GM19328 (cell line): ENCODE results near the gene LAMB4.

Experiments
- ATAC-seq: cut with Tn5 transposase; IDR thresholded peaks from one replicate; pipeline ENCODE4 v1.9.1; 2021; ENCODE audit warnings: mild to moderate bottlenecking, moderate library complexity; ENCODE audit not compliant: unreplicated experiment

The LAMB4 gene

DNA sequence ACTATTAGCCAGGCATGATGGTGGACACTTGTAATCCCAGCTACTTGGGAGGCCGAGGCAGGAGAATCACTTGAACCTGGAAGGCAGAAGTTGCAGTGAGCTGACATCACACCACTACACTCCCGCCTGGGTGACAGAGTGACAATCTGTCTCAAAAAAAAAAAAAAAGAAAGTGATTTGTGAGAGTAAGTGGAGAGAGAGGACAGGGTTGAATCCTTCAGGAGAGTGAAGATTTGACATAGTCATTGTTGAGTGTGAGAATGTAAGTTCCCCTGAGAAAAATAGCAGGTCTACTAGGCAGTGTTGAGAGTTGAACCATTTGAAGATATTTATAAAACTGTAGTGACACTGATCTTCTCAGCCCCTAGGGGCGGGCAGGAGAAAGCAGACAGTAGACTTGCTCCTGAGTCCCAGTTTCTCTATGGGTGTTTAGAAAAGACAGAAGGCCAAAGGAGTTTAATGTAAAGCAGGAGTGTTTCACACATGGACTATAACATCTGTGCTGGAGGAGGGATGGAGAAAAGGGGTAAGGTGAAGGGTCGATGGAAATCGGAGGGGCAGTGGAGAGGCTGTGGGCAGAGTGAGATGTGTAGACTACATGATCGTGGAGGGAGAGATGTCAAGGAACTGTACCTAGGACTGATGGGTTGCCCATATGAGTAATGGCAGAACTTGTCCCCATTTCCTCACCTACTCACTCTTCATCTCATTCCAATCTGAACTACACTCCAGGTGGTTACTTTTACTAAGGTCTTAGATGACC, 13.7 kb upstream of the LAMB4 start:
- no peak for ATAC-seq

GRCh38 chr7:108142675-108143259, 12.6 kb upstream of the LAMB4 start:
- no peak for ATAC-seq

GRCh38 chr7:108142180-108142579, 12.0 kb upstream of the LAMB4 start:
- ATAC-seq, result no peak

DNA sequence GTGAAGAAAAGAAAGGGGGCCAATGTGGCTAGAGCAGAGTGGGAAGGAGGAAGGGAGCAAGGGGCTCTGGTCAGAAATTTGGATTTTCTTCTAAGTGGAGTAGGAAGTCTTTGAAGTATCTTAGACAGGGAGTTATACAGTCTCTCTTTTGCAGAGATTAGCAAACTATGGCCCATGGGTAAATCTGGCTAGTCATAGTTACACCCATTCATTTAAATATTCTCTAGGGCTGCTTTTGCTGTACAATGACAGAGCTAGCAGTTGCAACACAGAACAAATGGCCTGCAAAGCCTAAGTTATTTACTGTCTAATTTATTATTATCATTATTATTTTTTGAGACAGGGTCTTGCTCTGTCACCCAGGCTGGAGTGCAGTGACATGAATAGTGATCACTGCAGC, 10.5 kb upstream of the LAMB4 start:
- no peak for ATAC-seq

DNA sequence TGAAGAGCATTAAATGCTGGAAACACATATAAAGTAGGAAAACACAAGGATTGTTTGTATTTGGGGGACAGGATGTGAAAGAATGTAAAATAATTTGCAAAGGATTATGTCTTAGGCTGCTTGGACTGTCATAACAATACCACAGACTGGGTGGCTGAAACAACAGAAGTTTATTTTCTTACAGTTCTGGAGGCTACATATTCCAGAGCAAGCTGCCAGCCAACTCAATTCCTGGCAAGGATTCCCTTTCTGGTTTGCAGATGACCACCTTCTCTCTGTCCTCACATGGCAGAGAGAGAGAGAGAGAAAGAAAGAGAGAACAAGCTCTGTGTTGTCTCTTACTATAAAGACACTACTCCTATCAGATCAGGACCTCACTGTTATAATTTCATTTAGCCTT, 8.8 kb upstream of the LAMB4 start:
- ATAC-seq, result no peak

DNA sequence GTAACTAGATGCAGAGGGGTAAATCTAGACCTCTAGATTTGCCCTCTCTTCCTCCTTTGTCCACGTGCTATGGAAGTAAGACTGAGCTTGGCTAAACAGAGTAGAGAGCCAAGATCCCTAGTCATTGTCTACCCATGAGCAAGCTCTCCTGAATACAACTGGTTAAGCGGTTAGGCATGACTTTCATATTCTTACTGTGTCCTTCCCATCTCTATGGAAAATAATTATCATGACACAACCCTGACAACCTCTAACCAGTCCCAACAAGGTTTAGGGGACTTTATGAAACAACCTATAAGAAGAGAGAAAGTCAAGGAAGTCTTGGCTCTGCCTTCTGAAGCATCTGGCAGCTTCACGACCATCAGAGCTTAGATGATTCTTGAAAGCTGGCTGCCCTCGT, 7.8 kb upstream of the LAMB4 start:
- ATAC-seq, result no peak

DNA sequence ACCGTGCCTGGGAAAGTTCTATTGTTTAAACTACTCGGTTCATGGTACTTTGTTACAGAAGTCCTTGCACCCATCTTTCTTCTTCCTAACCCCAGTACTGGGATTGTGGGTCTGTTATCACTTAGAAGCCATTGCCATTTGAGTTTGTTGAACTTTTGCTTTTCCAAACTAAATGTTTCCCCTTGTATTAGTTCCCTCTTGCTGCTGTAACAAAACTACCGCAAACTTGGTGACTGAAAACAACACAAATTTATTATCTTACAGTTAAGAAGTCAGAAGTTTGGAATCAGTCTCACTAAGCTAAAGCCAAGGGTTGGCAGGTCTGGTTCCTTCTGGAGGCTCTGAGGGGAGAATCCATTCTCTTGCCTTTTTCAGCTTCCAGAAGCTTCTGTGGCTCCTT, 6.9 kb upstream of the LAMB4 start:
- ATAC-seq, result no peak

GRCh38 chr7:108136191-108136688, 6.1 kb upstream of the LAMB4 start:
- peak; percentile 36 for ATAC-seq

GRCh38 chr7:108135446-108136190, 5.5 kb upstream of the LAMB4 start:
- ATAC-seq, result peak; percentile 98

GRCh38 chr7:108134486-108134885, 4.3 kb upstream of the LAMB4 start:
- ATAC-seq, result no peak

DNA sequence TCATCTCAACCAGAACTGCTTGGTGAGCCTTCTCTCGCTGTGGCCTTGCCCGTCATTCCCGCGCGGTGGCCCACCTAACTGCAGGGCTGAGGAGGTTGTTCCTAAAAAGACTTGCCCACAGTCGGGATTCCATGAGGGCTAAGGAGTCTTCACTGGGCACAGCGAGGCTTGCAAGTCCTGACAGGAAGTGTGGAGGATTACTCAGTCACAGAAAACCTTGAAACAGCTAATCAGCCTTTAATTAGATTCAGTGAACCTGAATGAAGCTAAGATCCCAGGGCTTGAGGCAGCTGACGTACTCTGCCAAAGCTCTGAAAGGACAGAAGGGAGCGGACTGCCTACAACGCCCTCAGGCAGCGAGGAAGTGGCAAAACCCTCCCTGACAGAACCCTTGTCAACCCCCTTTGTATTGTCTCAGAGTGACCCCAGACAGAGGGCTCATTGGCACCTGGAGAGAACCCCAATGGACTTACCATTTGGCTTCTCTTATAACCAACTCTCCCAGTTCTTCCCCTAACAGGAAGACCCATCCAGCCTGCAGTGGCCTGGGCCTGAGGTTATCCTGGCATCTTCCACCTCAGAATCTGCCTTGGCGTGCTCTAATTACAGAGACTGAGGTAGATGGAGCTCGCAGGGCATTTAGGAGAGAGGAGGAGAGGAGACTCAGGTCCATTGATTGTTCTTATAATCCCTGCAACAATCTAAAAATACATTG, 2.5 kb upstream of the LAMB4 start:
- ATAC-seq, result no peak

DNA sequence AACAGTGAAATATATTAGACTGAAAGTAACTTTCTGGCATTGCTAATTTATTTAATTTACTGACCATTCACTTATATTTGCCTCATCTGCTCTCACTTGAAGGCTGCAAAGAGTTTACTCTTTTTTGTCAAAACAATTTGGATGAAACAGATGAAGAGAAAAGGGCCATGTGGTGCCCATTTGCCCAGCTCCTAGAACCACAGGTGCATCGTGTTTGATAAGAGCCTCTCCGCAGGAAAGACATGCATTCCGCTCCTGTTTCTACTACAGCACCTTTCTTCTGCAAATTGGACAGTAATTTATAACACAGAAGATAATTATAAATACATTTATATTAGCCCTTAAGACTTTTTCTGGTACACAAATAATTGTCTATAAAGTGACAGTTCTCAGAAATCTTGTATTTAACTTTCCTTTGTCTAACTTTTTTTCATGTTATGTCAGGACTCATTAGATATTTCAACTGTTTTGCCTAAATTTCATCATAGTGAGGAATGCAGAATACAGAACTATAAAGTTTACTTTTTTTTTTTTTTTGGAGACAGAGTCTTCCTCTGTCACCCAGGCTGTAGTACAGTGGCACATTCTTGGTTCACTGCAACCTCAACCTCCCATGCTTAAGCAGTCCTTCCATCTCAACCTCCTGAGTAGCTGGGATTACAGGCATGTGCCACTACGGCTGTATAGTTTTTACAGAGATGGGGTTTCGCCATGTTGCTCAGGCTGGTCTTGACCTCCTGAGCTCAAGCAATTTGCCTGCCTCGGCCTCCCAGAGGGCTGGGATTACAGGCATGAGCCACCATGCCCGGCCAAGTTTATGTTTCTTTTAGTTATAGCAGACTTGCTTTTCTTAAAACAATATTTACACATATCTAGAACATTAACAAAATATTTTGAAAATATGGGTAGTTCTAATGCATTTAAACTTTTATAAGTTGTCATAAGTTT, 869 bp downstream of the LAMB4 start:
- no peak for ATAC-seq

GRCh38 chr7:108128514-108128913, 1.6 kb downstream of the LAMB4 start:
- ATAC-seq, result no peak

DNA sequence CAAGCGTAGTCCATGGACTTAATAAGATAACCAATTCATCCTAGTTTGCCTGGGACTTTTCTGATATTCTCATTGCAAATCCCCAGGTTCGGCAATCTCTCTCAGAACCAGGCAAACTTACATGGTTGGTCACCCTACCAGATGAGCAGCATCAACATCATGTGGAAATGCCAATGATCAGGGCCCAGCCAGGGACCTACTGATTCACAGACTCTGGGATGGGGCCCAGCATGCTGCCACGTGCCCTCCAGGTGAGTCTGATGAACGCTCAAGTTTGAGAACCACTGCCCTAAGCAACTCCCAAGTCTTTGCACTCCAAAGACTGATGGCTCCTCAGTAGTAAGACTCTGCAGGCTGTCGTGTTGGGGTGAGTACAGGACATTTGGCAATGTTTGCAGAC, 2.7 kb downstream of the LAMB4 start:
- no peak for ATAC-seq

- no peak for ATAC-seq
These were observed 5.3 kb downstream of the LAMB4 start for GRCh38 chr7:108124820-108125219.

DNA sequence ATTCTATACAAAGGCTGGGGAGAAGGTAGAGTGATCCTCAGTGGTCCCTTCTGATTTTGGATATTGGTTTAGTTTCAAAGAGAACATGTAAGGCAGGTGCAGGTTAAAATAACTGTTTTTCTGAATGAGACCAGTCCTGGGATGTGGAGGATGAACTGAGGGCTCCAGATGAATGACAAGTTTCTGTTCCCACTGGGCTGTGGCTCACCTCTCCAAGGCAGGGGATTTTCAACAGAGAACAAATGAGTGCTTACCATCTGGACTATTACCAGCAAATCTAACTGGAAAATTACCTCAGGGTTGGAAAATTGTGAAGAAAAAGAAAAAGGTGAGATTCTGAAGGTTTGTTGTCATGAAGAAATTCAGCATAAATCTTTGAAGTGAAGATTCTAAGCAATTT, 8.0 kb downstream of the LAMB4 start:
- ATAC-seq, result no peak

DNA sequence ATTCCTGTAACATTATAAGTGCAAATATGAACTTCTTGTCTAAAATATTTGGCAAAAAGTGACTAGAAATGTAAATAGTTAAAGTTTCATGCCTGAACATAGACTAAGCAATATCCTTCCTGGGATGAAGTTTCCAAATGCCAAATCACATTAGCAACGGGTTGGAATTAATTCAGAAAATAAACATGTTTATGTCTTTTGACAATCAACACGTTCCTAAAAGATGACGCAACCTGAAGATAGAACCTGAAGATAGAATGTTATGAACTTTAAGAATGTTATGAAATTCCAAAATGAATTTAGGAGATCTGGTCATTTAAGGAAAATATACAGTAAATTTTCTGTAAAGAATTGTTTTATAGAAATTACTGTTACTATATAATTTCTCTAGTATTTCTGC, 9.2 kb downstream of the LAMB4 start:
- no peak for ATAC-seq

DNA sequence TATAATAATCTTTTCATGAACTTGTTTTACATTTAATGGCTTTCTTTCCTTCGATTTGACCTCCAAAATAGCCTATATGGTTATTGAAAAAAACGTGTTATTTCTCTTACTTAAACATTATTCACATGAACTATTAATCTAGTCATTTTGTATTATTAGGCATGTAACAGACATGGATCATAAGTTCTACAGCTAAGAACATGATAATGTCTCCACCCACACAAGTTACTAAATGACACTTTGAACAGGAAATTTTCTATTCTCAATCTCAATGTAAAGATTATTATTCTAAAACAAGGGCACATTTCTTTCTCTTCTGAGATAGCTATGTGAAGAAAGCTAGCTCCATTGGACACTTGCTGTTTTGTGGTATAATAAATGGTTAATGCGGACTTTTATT, 10.0 kb downstream of the LAMB4 start:
- no peak for ATAC-seq

DNA sequence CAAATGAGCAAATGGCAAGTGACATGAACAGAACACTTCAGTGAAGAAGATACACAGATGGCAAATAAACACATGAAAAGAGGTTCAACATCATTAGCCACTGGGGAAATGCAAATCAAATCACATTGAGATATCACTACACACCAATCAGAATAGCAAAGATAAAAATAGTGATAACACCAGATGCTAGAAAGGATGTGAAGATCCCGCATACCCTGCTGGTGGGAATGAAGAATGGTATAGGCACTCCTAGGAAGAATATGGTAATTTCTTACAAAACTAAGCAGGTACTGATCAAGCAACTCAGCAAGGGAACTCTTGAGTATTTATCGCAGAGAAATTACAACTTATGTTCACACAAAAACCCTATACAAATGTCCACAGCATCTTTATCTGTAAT, 11.2 kb downstream of the LAMB4 start:
- no peak for ATAC-seq

GRCh38 chr7:108114117-108114841, 15.9 kb downstream of the LAMB4 start:
- ATAC-seq, result peak; percentile 81
